ENCODE data around the gene SEPSECS. TPM values are rescaled to one million over a fixed set of nuclear protein-coding genes. Genes with fewer than 3 reads are reported as not detected.

Gene SEPSECS
- total and polyA plus RNA-seq, 2 of the 8 experiments (the other 6 are each of a cell fraction or from before 2014, with no cell fraction given) = 1.9 to 4.1 TPM

DNA sequence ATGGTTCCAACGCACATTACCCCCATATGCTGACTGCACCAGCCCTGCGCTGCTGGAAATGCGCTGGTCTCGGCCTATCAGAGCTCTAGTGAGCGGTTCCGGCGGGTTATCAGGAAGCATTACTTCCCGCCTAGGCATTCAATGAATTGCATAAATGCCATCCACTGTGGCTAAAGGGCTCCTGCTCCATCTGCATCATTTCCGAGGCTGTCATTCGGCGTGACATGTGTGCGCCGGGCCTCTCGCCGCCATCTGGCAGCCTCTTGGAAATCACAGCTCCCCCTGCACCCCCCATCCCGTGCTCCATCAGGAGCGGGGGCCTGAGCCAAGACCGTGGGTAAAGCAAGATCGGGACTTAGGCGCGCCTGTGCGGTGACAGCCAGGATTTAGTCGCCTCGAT, 64.4 kb downstream of the SEPSECS start:
- FAIRE-seq (no peak), DNase-seq (ENCODE audit: low read depth in 1 of 2, low spot score in 2 of 2) (no peak)
- Histone ChIP-seq H2AK5ac (ENCODE audit: low read depth, low read length) (no peak overlapping the region), H3K23ac (ENCODE audit: insufficient read length) (no peak overlapping the region), H3K27ac (ENCODE audit: low read depth, low read length) (no peak overlapping the region), H3K4me3 (ENCODE audit: extremely low read depth in 1 of 4, insufficient read depth in 2 of 4, low read depth in 3 of 4, low read length in 4 of 4) (no peak overlapping the region), H2BK20ac (ENCODE audit: low read length) (no peak overlapping the region), H4K8ac (ENCODE audit: extremely low read depth, insufficient read depth, low read length) (no peak overlapping the region), H3K4me1 (replicated peaks in 1 of 4; ENCODE audit: control insufficient read depth in 3 of 4, insufficient read depth in 4 of 4, low read length in 3 of 4) (peaks cover 0 to 9% (median under 1%) of the 10 kb centered on the region in 4 experiments; a peak in 2 of 7 replicates), H4K91ac (replicated peaks; ENCODE audit: insufficient read length, low read length) (no peak overlapping the region), H2BK5ac (ENCODE audit: low read depth, low read length) (no peak overlapping the region), H3K79me2 (ENCODE audit: control insufficient read depth in 1 of 2, insufficient read depth in 2 of 2, low read length in 2 of 2) (no peaks in the 10 kb centered on the region), H3K4me2 (ENCODE audit: insufficient read depth in 1 of 2, low read depth in 2 of 2, low read length in 2 of 2) (no peak overlapping the region), H3K14ac (ENCODE audit: insufficient read length) (no peak overlapping the region), H3K56ac (replicated peaks; ENCODE audit: insufficient read length, low read depth, low read length) (no peak overlapping the region), H2AFZ (ENCODE audit: low read length) (no peak overlapping the region), H3K79me1 (ENCODE audit: low read depth, low read length) (no peaks in the 10 kb centered on the region), H2BK120ac (replicated peaks; ENCODE audit: low read depth, low read length) (no peak overlapping the region), H3K9ac (replicated peaks in 1 of 4; ENCODE audit: extremely low read depth in 1 of 4, low read depth in 3 of 4, low read length in 3 of 4) (no peak overlapping the region), H4K20me1 (replicated peaks in 1 of 2; ENCODE audit: control insufficient read depth in 1 of 2, insufficient read depth in 2 of 2, low read length in 2 of 2) (no peaks in the 10 kb centered on the region), H2BK15ac (ENCODE audit: low read length) (no peak overlapping the region), H3K23me2 (ENCODE audit: low read depth, low read length) (no peaks in the 10 kb centered on the region), H3K36me3 (ENCODE audit: control insufficient read depth in 2 of 4, insufficient read depth in 4 of 4, low read length in 3 of 4) (no peaks in the 10 kb centered on the region), H4K5ac (ENCODE audit: insufficient read length, low read depth, low read length) (no peak overlapping the region), H3K27me3 (replicated peaks in 1 of 4; ENCODE audit: control insufficient read depth in 3 of 4, extremely low read depth in 1 of 4, insufficient read depth in 3 of 4, low read length in 3 of 4) (no peaks in the 10 kb centered on the region), H3K4ac (replicated peaks; ENCODE audit: insufficient read length, low read depth, low read length) (no peak overlapping the region), H3K9me3 (ENCODE audit: insufficient read depth in 2 of 2, low read depth in 1 of 2, low read length in 1 of 2) (peaks cover 7 to 11% of the 10 kb centered on the region in 2 experiments), H2BK12ac (ENCODE audit: low read depth, low read length) (no peak overlapping the region), H3K18ac (ENCODE audit: extremely low read depth, low read length) (no peak overlapping the region)
- POLR2A ChIA-PET (ENCODE audit: partially characterized antibody) = no interaction called here
- 89% methylated on average over 24 of the region's 24 CpGs; no CpG with 5 or more reads in 1 of the 2 experiments for WGBS, 2 experiments (ENCODE audit: extremely low coverage in 1 of 2, insufficient coverage in 1 of 2, insufficient read length in 1 of 2, insufficient replicate concordance in 2 of 2, low coverage in 1 of 2, low lambda C conversion rate in 2 of 2, missing lambda C conversion rate in 1 of 2)
- CTCF ChIA-PET (ENCODE audit: partially characterized antibody) = interaction anchor here (1.5 to 2.3 kb wide), 2 partner anchors 9 to 115 kb away, joined by 3 to 7 read pairs; no protein-coding TSS in a partner anchor
- no peak for TF ChIP-seq SRF (IDR thresholded peaks at IDR 0.05; ENCODE audit: low read depth, low read length)
- TF ChIP-seq, protein P1, sequence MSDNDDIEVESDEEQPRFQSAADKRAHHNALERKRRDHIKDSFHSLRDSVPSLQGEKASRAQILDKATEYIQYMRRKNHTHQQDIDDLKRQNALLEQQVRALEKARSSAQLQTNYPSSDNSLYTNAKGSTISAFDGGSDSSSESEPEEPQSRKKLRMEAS (IDR thresholded peaks at IDR 0.05) = no peak
- TF ChIP-seq SIN3A (conservative IDR thresholded peaks at IDR 0.05 in 1 of 2, IDR thresholded peaks at IDR 0.05 in 1 of 2; ENCODE audit: low read depth in 1 of 2, low read length in 2 of 2) = no peak
- TF ChIP-seq GABPA (IDR thresholded peaks at IDR 0.05; ENCODE audit: borderline replicate concordance, insufficient read depth, low read length) = no peak
- no peak for TF ChIP-seq SP2 (IDR thresholded peaks at IDR 0.05; ENCODE audit: low read length)
- no peak for TF ChIP-seq BCL11A (IDR thresholded peaks at IDR 0.05; ENCODE audit: low read depth in 2 of 2, low read length in 2 of 2)
- no peak for TF ChIP-seq GTF2F1 (IDR thresholded peaks at IDR 0.05; ENCODE audit: borderline replicate concordance, low read depth, low read length)
- TF ChIP-seq CBX5 (IDR thresholded peaks at IDR 0.05; ENCODE audit: low read depth, low read length) = no peak
- TF ChIP-seq JUN (IDR thresholded peaks at IDR 0.05; ENCODE audit: low read depth, low read length) = no peak
- TF ChIP-seq KDM5A (IDR thresholded peaks at IDR 0.05; ENCODE audit: low read length) = no peak

Measured in H1 (cell line).